Lower leg skin (tissue), 3 donors: ENCODE results near the gene UNC5A.

Experiments used
- CTCF ChIP-seq, 3 donors: fragments of 450-650 bp; IDR thresholded peaks; one replicate each; pipeline ENCODE4 v1.5.1; 2016; ENCODE audit warnings: antibody characterized with exemption in 3 of 3, mild to moderate bottlenecking in 3 of 3, moderate library complexity in 2 of 3
- POLR2A ChIP-seq, 2 donors: fragments of 450-650 bp; IDR thresholded peaks; one replicate each; pipeline ENCODE4 v1.6.1; 2016 to 2017; ENCODE audit warnings: antibody characterized with exemption in 2 of 2, mild to moderate bottlenecking in 1 of 2, moderate library complexity in 1 of 2

- TF ChIP-seq POLR2A (IDR thresholded peaks at IDR 0.05) (no peak), CTCF (IDR thresholded peaks at IDR 0.05) (no peak)
Measured at GRCh38 chr5:176790941-176791340, 19.4 kb upstream of the UNC5A start.
